Endothelial cell of umbilical vein (primary cell): ENCODE results near the gene COL18A1. TPM values are rescaled to one million over a fixed set of nuclear protein-coding genes. Genes with fewer than 3 reads are reported as not detected.

Experiments
- BruUV-seq: library from RNA; stranded (reverse); fragments of 400-500 nt; replicated peaks from 2 replicates; lab custom pipeline; 2021; lab: Mats Ljungman, UMichigan
- CTCF ChIA-PET: fragments of 300-600, 350-600 bp; sonication (Branson Sonifier 250); formaldehyde crosslinking; loops from one replicate; lab custom pipeline; 2021; ENCODE audit warnings: antibody characterized with exemption, inconsistent platforms; lab: Charles Lee
- POLR2A ChIA-PET: fragments of 300-600, 350-600 bp; sonication (Branson Sonifier 250); formaldehyde crosslinking; loops from one replicate; lab custom pipeline; 2021; ENCODE audit warnings: antibody characterized with exemption, inconsistent platforms; lab: Charles Lee
- DNase-seq: peaks from one replicate; pipeline ENCODE4 v3.0.0-alpha.2; 2011; ENCODE audit warnings: low read depth, low spot score
- FAIRE-seq: peaks from 2 replicates; lab custom pipeline; 2011; peaks lifted over from hg19 to GRCh38; lab: Jason Lieb, UNC
- H2AFZ ChIP-seq: 2 replicates; pipeline ENCODE4 v1.6.0; 2012; ENCODE audit warnings: low read depth, low read length, control low read depth, inconsistent platforms
- H3K27ac ChIP-seq: 2 replicates; pipeline ENCODE4 v1.5.1; 2011; ENCODE audit warnings: low read depth, mild to moderate bottlenecking, control low read depth, low read length, moderate library complexity; ENCODE audit not compliant: insufficient read depth
- H3K27me3 ChIP-seq, 2 experiments: 2 replicates each; pipeline versions ENCODE4 v1.6.0 to v1.6.1; 2011; ENCODE audit warnings: low read length in 2 of 2, mixed read lengths in 1 of 2; ENCODE audit not compliant: control insufficient read depth in 2 of 2, insufficient read depth in 2 of 2
- H3K36me3 ChIP-seq, 2 experiments: 2 replicates in 1 of 2; 3 replicates in 1 of 2; pipeline ENCODE4 v1.5.1; 2011; ENCODE audit warnings: low read length in 2 of 2, mild to moderate bottlenecking in 1 of 2, moderate library complexity in 1 of 2; ENCODE audit not compliant: control insufficient read depth in 2 of 2, insufficient read depth in 2 of 2; ENCODE audit errors: extremely low read depth in 1 of 2
- H3K4me1 ChIP-seq: 3 replicates; pipeline ENCODE4 v1.5.1; 2011; ENCODE audit warnings: mild to moderate bottlenecking, low read length; ENCODE audit not compliant: control insufficient read depth, insufficient read depth; ENCODE audit errors: extremely low read depth
- H3K4me2 ChIP-seq: 2 replicates; pipeline ENCODE4 v1.6.1; 2011; ENCODE audit warnings: low read length, control low read depth, mixed read lengths; ENCODE audit not compliant: insufficient read depth
- H3K4me3 ChIP-seq, 3 experiments: fragments of 200-600 bp in 1 of 3; sonication (generic), shearing (Covaris generic) in 1 of 3; replicated peaks in 1 of 3; 2 replicates each; pipeline ENCODE4 v1.5.1; 2011 to 2016; ENCODE audit warnings: control low read depth in 3 of 3, low read length in 3 of 3, mild to moderate bottlenecking in 2 of 3, inconsistent platforms in 1 of 3, low read depth in 1 of 3, moderate library complexity in 1 of 3; ENCODE audit not compliant: insufficient read depth in 1 of 3
- H3K79me2 ChIP-seq: 2 replicates; pipeline ENCODE4 v1.6.0; 2012; ENCODE audit warnings: low read length, inconsistent platforms; ENCODE audit not compliant: control insufficient read depth, insufficient read depth
- H3K9ac ChIP-seq: replicated peaks from 2 replicates; pipeline ENCODE3; 2011; ENCODE audit warnings: low read length, control low read depth; ENCODE audit not compliant: insufficient read depth; ENCODE audit errors: extremely low read depth
- H3K9me1 ChIP-seq: replicated peaks from 3 replicates; pipeline ENCODE4 v1.6.0; 2011; ENCODE audit warnings: mild to moderate bottlenecking, low read length; ENCODE audit not compliant: control insufficient read depth, insufficient read depth; ENCODE audit errors: extremely low read depth
- H3K9me3 ChIP-seq: replicated peaks from 2 replicates; pipeline ENCODE4 v1.5.1; 2012; ENCODE audit warnings: low read length, inconsistent platforms; ENCODE audit not compliant: control insufficient read depth, insufficient read depth
- H4K20me1 ChIP-seq: replicated peaks from 2 replicates; pipeline ENCODE3; 2011; ENCODE audit warnings: mild to moderate bottlenecking, low read length; ENCODE audit not compliant: control insufficient read depth, insufficient read depth; ENCODE audit errors: extremely low read depth
- CTCF ChIP-seq, 2 donors: IDR thresholded peaks; 1 replicate in 1 of 2; 2 replicates in 1 of 2; pipeline ENCODE4 v1.5.1; 2011; ENCODE audit warnings: low read length in 2 of 2, mild to moderate bottlenecking in 2 of 2, moderate library complexity in 2 of 2, control low read depth in 1 of 2, inconsistent platforms in 1 of 2, low read depth in 1 of 2; ENCODE audit not compliant: insufficient read depth in 1 of 2; ENCODE audit errors: extremely low read depth in 1 of 2
- EZH2 ChIP-seq: IDR thresholded peaks from 2 replicates; pipeline ENCODE4 v1.6.1; 2012; ENCODE audit warnings: borderline replicate concordance, low read depth, mild to moderate bottlenecking, moderate library complexity, low read length, inconsistent platforms; ENCODE audit not compliant: severe bottlenecking
- FOS ChIP-seq: IDR thresholded peaks from 2 replicates; pipeline ENCODE4 v1.6.1; 2011; ENCODE audit warnings: mild to moderate bottlenecking, low read length, moderate library complexity, borderline replicate concordance; ENCODE audit not compliant: insufficient read depth
- GATA2 ChIP-seq: IDR thresholded peaks from 2 replicates; pipeline ENCODE4 v1.7.0; 2011; ENCODE audit warnings: low read depth, mild to moderate bottlenecking, moderate library complexity, mixed read lengths, low read length; ENCODE audit not compliant: insufficient read length, insufficient read depth
- JUN ChIP-seq: IDR thresholded peaks from 2 replicates; pipeline ENCODE4 v1.6.1; 2011; ENCODE audit warnings: borderline replicate concordance, low read depth; ENCODE audit not compliant: insufficient read length, insufficient read depth
- MAX ChIP-seq: IDR thresholded peaks from 2 replicates; pipeline ENCODE4 v1.6.1; 2011; ENCODE audit not compliant: insufficient read depth, insufficient read length
- MYC ChIP-seq: IDR thresholded peaks from one replicate; pipeline ENCODE4 v1.6.1; 2011; ENCODE audit warnings: mild to moderate bottlenecking, low read depth, low read length
- POLR2A ChIP-seq: IDR thresholded peaks from 2 replicates; pipeline ENCODE4 v1.6.1; 2012; ENCODE audit warnings: low read depth, mild to moderate bottlenecking, control low read depth, low read length
- POLR2AphosphoS5 ChIP-seq: IDR thresholded peaks from 2 replicates; pipeline ENCODE4 v1.6.1; 2012; ENCODE audit warnings: low read depth, mild to moderate bottlenecking, control low read depth, low read length, moderate library complexity; ENCODE audit not compliant: insufficient read depth
- dilution Hi-C: fragments of 300-500 bp; cut with MboI; formaldehyde crosslinking; loops from one replicate; pipeline ENCODE4 v1.15.0; 2019; ENCODE audit warnings: low sequenced_read_pairs; ENCODE audit not compliant: extremely low pct_ligation_motif_present
- intact Hi-C: fragments of 100-400 bp; cut with micrococcal nuclease; formaldehyde crosslinking; loops from one replicate; pipeline ENCODE4 v1.10.0; 2022
- polyA plus RNA-seq, 4 experiments: library from polyadenylated mRNA; depleted of rRNA in 3 of 4; stranded (reverse) in 3 of 4; unstranded in 1 of 4; fragments of >200 nt; gene quantifications; 2 replicates each; pipeline versions ENCODE4 v1.2.1 to v1.2.3, GENCODE V29; 2011 to 2012; ENCODE audit warnings: missing spikeins in 1 of 4
- total RNA-seq: library from RNA; stranded (reverse); gene quantifications from 2 replicates; pipeline ENCODE4 v1.2.3, GENCODE V29; 2021

Gene COL18A1
- total and polyA plus RNA-seq, 2 donors (not counting 3 experiments of a cell fraction or from before 2014, with no cell fraction given), result 198 to 252 TPM

DNA sequence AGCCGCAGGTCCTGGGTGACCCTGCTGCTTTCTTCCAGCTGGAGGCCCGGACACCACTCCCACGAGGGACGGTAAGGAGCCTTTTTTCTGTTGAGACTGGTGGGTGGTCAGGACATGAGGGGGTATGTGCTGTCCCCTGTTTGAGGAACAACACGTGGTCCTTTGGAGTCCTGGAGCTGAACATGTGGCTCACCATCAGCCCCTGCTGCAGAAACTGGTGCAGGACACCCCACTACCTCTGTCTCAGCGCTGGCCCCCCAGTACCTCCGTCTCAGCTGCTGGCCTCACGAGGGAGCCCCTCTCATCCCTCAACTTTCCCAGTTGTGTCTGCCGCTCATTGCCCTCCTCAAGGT, 102.5 kb downstream of the COL18A1 start:
- TF ChIP-seq POLR2AphosphoS5 (no peak), POLR2A (no peak), MYC (no peak), MAX (no peak), JUN (no peak), GATA2 (no peak), CTCF (IDR thresholded peaks at IDR 0.05; ENCODE audit: extremely low read depth in 1 of 2, insufficient read depth in 1 of 2, low read depth in 1 of 2, low read length in 2 of 2) (no peak), EZH2 (no peak), FOS (no peak)
- H4K20me1 ChIP-seq, result no peaks in the 10 kb centered on the region
- CTCF ChIA-PET, result no interaction called here
- H3K27me3 ChIP-seq, result no peaks in the 10 kb centered on the region
- no peaks in the 10 kb centered on the region for H3K9me1 ChIP-seq
- no peak for DNase-seq
- no peak overlapping the region for H3K4me3 ChIP-seq
- H3K27ac ChIP-seq, result no peak overlapping the region
- no peaks in the 10 kb centered on the region for H3K4me1 ChIP-seq
- H3K9ac ChIP-seq, result no peak overlapping the region
- POLR2A ChIA-PET, result no interaction called here
- intact Hi-C loops (no loop called here), dilution Hi-C loops (no loop called here)
- no peak overlapping the region for H2AFZ ChIP-seq
- H3K36me3 ChIP-seq, result peaks cover 3 to 8% of the 10 kb centered on the region in 2 experiments
- H3K9me3 ChIP-seq, result no peaks in the 10 kb centered on the region
- BruUV-seq, result no TSS peak
- no peaks in the 10 kb centered on the region for H3K79me2 ChIP-seq
- FAIRE-seq, result no peak
- no peak overlapping the region for H3K4me2 ChIP-seq
